Uterus (tissue), 4 donors: ENCODE data around the gene SULT1A1. TPM values are rescaled to one million over a fixed set of nuclear protein-coding genes. Genes with fewer than 3 reads are reported as not detected.
"Not testable (repeated sequence)": the region's sequence is repeated elsewhere in the genome, so short reads cannot be mapped to it uniquely, and the experiment has no call there.

Source experiments
- DNase-seq, 2 donors: peaks; one replicate each; pipeline ENCODE4 v3.0.0-alpha.2; 2019 to 2020
- H3K27ac ChIP-seq, 2 donors: fragments of 200-600 bp; sonication (generic); 1 replicate in 1 of 2; 2 replicates in 1 of 2; pipeline ENCODE4 v1.5.1; 2016 to 2018
- H3K27me3 ChIP-seq, 2 donors: fragments of 200-600 bp; sonication (generic); one replicate each; pipeline ENCODE4 v1.5.1; 2018 to 2019; ENCODE audit warnings: control low read depth in 1 of 2
- H3K36me3 ChIP-seq, 2 donors: fragments of 200-600 bp; sonication (generic); one replicate each; pipeline ENCODE4 v1.5.1; 2019; ENCODE audit warnings: control low read depth in 1 of 2
- H3K4me1 ChIP-seq, 2 donors: fragments of 200-600 bp; sonication (generic); one replicate each; pipeline ENCODE4 v1.5.1; 2018 to 2019; ENCODE audit warnings: control low read depth in 1 of 2
- H3K4me3 ChIP-seq, 2 donors: fragments of 200-600 bp; sonication (generic); 1 replicate in 1 of 2; 2 replicates in 1 of 2; pipeline ENCODE4 v1.5.1; 2018 to 2019; ENCODE audit warnings: mild to moderate bottlenecking in 1 of 2
- H3K9me3 ChIP-seq, 2 donors: fragments of 200-600 bp; sonication (generic); one replicate each; pipeline ENCODE4 v1.5.1; 2019; ENCODE audit warnings: control low read depth in 1 of 2
- POLR2A ChIP-seq, 2 donors: fragments of 450-650 bp; IDR thresholded peaks; one replicate each; pipeline ENCODE4 v1.6.1; 2016; ENCODE audit warnings: antibody characterized with exemption in 2 of 2, mild to moderate bottlenecking in 1 of 2, moderate library complexity in 1 of 2
- intact Hi-C: fragments of 100-400 bp; cut with DNase I; formaldehyde crosslinking; loops from one replicate; pipeline ENCODE4 v1.15.1; 2023; ENCODE audit warnings: low total_unique reads
- total RNA-seq, 4 donors: library from RNA; depleted of rRNA in 3 of 4; stranded (reverse); fragments of >200 nt in 3 of 4; gene quantifications; one replicate each; pipeline versions ENCODE4 v1.1.0 to v1.2.4, GENCODE V29; 2014 to 2023
- TF ChIP-seq, protein P1 (sequence below), 4 experiments: fragments of 200-600 bp in 2 of 4; fragments of 450-650 bp in 2 of 4; sonication (generic) in 2 of 4; IDR thresholded peaks; one replicate each; pipeline ENCODE4 v1.5.1; 2016 to 2019; ENCODE audit warnings: antibody characterized with exemption in 4 of 4, mild to moderate bottlenecking in 2 of 4, moderate library complexity in 1 of 4
- donor health status: DM: yes; HTN: yes; CAD: no.

SULT1A1 gene
- total RNA-seq, 4 donors from 2014 or later = 2.8 to 30.3 (median 8.5) TPM

DNA sequence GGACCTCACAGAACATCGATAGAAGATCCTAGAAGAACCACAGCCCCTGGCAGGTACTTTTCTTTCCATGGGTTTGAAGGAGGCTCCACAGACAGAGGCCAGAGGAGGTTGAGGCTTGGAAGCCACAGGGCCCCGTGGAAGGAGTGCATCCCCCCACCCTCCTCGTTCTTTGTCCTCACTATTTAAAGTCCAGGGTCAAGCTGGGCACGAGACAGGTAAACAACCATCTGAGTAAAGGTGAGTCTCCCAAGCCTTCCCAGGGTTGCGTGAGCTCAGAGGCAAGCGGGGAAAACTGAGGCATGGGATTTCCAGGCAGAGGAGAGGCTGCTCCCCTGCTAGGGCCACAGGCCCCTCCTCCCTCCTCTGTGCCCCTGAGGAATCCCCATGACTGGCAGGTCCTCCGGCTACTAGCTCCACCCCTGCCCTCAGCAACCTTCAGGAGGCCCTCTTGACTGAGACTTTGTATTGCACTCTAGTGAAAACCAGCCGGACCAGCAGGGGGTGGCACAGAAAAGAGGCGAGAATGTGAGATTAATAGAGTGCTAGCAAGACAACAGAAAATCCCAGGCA is 12.1 kb downstream of the SULT1A1 start:
- Histone ChIP-seq H3K36me3 (no peaks in the 10 kb centered on the region), H3K27me3 (no peaks in the 10 kb centered on the region), H3K27ac (no peak overlapping the region), H3K4me3 (no peak overlapping the region), H3K4me1 (no peaks in the 10 kb centered on the region), H3K9me3 (no peaks in the 10 kb centered on the region)
- TF ChIP-seq, protein P1, sequence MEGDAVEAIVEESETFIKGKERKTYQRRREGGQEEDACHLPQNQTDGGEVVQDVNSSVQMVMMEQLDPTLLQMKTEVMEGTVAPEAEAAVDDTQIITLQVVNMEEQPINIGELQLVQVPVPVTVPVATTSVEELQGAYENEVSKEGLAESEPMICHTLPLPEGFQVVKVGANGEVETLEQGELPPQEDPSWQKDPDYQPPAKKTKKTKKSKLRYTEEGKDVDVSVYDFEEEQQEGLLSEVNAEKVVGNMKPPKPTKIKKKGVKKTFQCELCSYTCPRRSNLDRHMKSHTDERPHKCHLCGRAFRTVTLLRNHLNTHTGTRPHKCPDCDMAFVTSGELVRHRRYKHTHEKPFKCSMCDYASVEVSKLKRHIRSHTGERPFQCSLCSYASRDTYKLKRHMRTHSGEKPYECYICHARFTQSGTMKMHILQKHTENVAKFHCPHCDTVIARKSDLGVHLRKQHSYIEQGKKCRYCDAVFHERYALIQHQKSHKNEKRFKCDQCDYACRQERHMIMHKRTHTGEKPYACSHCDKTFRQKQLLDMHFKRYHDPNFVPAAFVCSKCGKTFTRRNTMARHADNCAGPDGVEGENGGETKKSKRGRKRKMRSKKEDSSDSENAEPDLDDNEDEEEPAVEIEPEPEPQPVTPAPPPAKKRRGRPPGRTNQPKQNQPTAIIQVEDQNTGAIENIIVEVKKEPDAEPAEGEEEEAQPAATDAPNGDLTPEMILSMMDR (IDR thresholded peaks at IDR 0.05) = no peak
- no peak for TF ChIP-seq POLR2A (IDR thresholded peaks at IDR 0.05)
- DNase-seq = no peak
- intact Hi-C loops = no loop called here

DNA sequence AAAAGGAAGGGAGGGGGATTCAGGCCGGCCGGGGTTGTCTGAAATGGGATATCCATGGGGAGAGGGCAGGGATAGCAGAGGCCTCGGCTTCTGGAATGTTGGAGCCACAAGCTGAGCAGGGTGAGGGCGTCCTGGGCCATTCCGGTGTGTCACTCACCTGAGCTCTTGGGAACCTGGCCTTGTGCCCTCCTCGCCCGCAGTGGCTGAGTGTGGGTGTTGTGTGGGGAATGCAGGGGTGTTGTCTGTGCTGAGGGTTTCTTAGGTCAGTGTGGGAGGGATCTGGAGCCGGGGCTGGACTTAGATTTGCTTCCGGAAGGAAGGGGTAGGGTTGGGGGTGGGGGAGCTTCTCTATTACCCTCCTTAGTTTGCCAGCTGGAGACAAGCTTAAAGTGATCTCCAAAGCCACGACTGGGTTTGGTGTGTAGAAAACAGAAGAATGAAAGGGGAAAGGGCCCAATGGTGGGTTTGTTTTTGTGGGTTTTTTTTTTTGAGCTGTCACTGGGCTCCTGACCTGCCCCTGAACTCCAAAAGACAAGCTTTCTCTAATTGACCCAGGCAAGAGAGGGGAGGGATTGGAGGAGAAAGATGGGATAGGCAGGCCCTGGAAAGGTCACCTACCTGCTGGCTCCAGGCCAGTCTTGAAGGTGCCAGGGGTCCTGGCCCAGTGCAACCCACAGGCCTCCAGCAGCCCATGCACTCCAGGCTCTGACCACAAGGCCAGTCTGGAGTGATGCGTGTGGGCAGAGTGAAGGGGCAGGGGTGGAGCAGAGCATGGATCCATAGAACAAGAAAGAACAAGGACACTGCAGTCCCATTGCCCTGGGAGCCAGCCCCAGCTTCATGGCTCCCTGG is 12.8 kb downstream of the SULT1A1 start, which contains the start of gene SULT1A2:
Gene SULT1A2, minus strand, starts transcription at position 211 of the 852 bp plus-strand sequence. CDS start 1,120 bp downstream, outside the sequence.
- DNase-seq = no peak
- TF ChIP-seq, protein P1 (IDR thresholded peaks at IDR 0.05) = no peak
- no peak for TF ChIP-seq POLR2A (IDR thresholded peaks at IDR 0.05)
- H3K4me3 ChIP-seq = no peak within 1 kb of the TSS
- H3K27ac ChIP-seq = no peak within 1 kb of the TSS
- intact Hi-C loops = no loop called here
- H3K27me3 ChIP-seq = no peaks in the 10 kb centered on the region
- no peaks in the 10 kb centered on the region for H3K4me1 ChIP-seq
- no peaks in the 10 kb centered on the region for H3K36me3 ChIP-seq
- H3K9me3 ChIP-seq = no peaks in the 10 kb centered on the region

DNA sequence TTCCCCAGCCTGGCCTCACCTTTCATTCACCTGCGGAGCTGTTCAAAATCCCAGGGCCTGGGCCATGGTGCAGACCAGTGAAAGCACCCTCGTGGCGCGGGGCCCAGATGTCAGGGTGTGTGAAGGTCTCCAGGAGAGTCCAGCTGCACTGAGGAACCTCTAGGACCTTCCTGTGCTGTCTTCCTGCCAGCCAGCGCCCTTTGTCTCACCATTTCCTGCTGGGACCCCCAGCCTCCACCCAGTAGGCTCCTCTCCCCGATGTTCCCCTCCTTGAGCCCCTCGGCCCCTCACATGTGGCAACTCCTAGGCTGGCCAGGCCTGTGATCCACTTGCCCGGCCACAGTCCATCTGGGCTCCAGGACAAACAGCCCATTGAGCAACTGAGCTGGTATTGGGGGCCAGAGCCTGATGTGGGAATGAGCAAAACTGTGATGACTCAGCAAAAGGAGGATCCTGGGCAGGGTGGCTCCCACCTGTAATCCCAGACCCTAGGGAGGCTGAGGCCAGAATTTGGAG is 13.7 kb downstream of the SULT1A1 start:
- Histone ChIP-seq H3K9me3 (no peaks in the 10 kb centered on the region), H3K36me3 (no peaks in the 10 kb centered on the region), H3K4me1 (no peaks in the 10 kb centered on the region), H3K27me3 (no peaks in the 10 kb centered on the region), H3K4me3 (no peak overlapping the region), H3K27ac (no peak overlapping the region)
- DNase-seq = no peak
- intact Hi-C loops = no loop called here
- TF ChIP-seq, protein P1 (IDR thresholded peaks at IDR 0.05) = no peak
- no peak for TF ChIP-seq POLR2A (IDR thresholded peaks at IDR 0.05)

DNA sequence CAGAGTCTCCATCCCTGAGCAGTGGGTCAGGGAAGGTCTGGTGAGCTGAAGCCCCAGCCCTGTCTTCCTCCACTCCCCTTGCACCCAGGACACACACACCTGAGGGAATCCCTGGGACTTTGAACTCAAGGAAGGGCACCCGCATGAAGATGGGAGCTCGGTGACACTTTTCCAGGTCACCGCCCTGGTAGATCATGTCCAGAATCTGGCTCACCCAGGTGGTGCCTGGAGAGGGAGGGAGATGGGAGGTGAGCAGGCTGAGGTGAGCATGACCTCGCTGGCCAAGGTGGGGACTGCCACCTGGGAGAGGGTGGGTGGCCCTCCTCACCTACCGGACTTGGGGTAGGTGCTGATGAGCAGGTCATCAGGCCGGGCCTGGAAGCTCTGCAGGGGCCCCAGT is 14.4 kb downstream of the SULT1A1 start:
- DNase-seq, H3K36me3 ChIP-seq, H3K9me3 ChIP-seq, H3K27me3 ChIP-seq, H3K4me1 ChIP-seq, intact Hi-C loops, H3K4me3 ChIP-seq, H3K27ac ChIP-seq: not testable (repeated sequence)

DNA sequence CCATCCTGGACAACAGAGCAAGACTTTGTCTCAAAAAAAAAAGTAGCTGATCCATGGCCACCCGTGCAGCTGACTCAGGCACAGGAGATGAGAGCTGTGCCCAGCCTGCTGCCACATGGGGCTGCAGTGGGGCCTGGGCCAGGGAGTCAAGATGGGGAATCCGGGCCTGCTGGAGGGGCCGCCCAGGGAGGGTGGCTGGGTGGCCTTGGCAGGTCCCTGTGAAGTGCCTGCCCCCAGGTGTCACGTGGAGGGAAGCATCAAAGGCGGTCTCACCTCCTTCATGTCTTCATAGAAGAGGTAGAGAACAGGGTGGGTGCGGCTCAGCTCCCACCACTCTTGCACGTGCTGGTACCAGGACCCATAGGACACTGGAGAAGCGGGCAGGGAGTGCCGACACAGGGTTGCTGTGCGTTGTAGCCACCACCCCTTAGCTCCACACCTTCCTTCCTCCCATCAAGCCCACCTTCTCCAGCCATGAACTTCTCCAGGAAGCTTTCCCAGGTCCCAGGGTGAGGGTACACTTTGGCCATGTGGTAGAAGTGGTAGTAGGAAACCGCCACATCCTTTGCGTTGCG is 16.8 kb downstream of the SULT1A1 start:
- no peaks in the 10 kb centered on the region for H3K4me1 ChIP-seq
- no peak for TF ChIP-seq POLR2A (IDR thresholded peaks at IDR 0.05)
- TF ChIP-seq, protein P1 (IDR thresholded peaks at IDR 0.05) = no peak
- no peak overlapping the region for H3K27ac ChIP-seq
- intact Hi-C loops = no loop called here
- no peaks in the 10 kb centered on the region for H3K9me3 ChIP-seq
- no peak for DNase-seq
- H3K36me3 ChIP-seq = no peaks in the 10 kb centered on the region
- H3K27me3 ChIP-seq = no peaks in the 10 kb centered on the region
- H3K4me3 ChIP-seq = no peak overlapping the region
